ELF-1 (cell line): Measurements from ENCODE around the gene AGGF1.
"Not testable (repeated sequence)": the region's sequence is repeated elsewhere in the genome, so short reads cannot be mapped to it uniquely, and the experiment has no call there.

Experiments used
- DNase-seq: peaks from one replicate; pipeline ENCODE4 v3.0.0-alpha.2; 2016; ENCODE audit warnings: low read depth, low spot score

Gene AGGF1, protein sequence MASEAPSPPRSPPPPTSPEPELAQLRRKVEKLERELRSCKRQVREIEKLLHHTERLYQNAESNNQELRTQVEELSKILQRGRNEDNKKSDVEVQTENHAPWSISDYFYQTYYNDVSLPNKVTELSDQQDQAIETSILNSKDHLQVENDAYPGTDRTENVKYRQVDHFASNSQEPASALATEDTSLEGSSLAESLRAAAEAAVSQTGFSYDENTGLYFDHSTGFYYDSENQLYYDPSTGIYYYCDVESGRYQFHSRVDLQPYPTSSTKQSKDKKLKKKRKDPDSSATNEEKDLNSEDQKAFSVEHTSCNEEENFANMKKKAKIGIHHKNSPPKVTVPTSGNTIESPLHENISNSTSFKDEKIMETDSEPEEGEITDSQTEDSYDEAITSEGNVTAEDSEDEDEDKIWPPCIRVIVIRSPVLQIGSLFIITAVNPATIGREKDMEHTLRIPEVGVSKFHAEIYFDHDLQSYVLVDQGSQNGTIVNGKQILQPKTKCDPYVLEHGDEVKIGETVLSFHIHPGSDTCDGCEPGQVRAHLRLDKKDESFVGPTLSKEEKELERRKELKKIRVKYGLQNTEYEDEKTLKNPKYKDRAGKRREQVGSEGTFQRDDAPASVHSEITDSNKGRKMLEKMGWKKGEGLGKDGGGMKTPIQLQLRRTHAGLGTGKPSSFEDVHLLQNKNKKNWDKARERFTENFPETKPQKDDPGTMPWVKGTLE

DNA sequence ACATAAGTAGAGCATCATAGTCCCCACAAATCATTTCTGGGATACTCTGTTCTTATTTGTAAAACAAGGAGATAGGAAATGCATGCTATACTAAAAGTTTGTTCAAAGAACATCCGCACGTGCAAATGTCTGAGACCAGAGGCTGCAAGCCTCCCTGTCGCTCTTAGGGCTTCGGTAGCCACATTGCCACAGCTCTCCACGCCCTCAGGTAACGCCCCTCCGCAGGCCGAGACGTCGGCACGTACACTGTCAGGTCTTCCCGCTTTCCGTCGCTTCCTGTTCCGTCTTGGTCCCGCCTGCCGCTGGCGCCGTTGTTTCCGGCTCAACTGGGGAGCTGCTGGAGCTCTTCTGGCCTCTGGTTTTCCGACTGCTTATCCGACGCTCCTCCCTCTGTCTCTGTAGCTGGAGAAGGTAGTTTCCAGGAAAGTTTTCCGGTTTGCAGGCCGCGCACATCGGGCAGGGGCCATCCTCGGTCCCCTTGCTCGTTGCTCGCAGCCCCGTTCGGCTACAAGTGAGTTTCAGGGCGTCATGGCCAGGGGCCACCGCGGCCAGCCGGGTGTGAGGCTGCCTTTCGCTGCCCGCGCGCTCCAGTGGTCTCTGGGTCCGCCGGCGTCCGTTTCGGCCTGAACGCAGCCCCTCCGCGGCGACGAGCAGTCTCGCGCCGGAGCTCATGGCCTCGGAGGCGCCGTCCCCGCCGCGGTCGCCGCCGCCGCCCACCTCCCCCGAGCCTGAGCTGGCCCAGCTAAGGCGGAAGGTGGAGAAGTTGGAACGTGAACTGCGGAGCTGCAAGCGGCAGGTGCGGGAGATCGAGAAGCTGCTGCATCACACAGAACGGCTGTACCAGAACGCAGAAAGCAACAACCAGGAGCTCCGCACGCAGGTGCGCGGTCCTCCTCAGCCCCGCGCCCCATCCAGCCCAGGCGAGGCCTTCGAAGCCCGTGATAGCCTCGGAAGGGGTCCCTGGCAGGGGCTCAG lies at the start of gene AGGF1:
Gene AGGF1, plus strand, starts transcription at position 308 of the 975 bp plus-strand sequence. Its CDS starts 363 bp downstream, at position 671.
- peak; percentile 95 for DNase-seq

- DNase-seq: no peak
Observed at GRCh38 chr5:76980518-76981144, 49.6 kb upstream of the AGGF1 start.

- no peak for DNase-seq
Observed at GRCh38 chr5:76982450-76982849, 47.8 kb upstream of the AGGF1 start.

DNA sequence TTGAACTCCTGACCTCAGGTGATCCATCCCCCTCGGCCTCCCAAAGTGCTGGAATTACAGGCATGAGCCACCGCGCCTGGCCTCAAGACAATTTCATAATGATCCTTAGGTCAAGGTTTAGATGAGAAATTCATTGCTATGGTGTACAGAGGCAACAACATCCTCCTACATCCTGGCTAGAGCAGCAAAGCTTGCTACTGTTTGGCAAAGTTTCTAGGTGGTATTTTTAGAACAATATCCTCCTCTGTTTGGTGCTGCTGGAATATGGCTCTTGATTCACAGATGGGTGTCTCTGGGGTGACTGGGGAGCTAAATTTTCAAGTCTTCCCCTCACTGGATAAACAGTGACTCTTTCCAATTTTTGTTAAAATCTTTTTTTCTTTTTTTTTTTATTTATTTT lies 46.7 kb upstream of the AGGF1 start:
- no peak for DNase-seq

DNA sequence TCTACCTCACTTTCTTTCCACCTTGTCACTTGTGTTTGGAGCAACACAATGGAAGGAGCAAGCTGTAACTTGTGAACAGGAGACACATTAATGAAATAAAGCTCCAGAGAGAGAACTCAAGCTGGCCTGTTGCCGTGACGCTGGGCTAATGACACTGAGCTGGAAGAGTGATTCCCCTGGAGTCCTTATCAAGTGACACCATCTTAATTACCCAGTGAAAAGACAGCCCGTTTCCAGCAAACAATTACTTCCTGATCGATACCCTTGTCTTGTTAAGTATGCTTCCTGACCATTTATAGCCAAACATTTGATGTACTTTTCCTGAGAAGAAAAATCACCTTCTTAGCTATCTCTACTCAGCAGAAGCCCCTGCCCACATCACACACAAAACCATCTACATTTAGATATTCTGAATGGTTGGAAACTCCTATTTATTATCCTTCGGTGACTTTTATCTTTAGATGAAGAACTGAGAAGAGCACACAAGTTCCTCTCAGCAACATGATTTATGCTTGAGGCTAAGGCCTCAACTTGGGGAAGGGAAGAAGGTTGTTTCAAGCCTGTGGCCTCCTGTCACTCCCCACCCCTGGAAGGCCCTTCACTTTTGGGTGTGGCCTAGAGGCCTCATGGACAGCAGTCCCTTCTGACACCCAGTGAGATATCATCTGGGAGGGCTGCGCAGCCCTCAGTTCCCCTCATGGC lies 43.2 kb upstream of the AGGF1 start:
- DNase-seq: peak; percentile 32

DNA sequence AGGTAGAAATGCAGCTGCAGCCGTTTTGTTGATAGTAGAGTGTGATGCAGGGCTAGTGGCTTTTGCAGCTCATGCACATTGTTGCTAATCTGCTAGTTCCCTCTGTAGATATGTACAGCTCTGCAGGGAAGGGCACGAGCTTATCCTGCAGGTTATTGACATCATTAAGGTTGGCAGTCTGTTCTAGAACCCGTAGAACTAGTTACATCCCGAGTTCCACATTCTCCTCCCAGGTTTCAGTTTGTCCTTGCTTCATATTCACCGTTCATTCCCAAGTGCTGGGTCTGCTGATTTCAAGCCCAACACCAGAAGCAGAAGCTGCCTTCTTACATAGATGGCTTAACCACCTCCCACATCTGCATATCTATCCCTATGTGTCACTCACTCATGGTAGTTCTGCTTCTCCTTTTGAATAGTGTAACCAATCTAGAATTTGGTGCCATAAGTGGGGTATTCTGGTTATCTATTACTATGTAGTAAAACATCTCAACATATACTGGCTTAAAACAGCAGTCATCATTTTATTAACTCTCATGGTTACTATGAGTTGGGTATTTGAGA lies 39.2 kb upstream of the AGGF1 start:
- no peak for DNase-seq

GRCh38 chr5:76993436-76993835 lies 36.8 kb upstream of the AGGF1 start:
- DNase-seq: not testable (repeated sequence)

DNA sequence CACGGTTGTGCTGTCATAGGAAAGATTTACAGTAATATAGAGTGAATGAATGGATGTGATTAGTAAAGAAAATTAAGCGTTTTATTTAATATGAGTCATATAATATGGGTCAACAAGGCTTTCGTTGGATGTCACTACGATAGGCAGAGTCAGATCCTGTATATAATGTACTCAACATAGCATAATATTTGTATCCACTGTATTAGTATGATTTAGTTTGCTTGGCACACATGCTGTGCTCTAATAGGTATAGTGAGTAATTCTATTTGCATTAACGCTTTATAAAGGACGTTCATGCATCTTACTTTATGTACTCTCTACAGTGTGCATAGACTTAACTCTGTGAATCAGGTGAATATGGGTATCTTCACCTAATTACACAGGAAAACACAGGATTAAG lies 35.9 kb upstream of the AGGF1 start:
- DNase-seq: no peak

GRCh38 chr5:76998251-76998650 lies 32.0 kb upstream of the AGGF1 start:
- DNase-seq: not testable (repeated sequence)

DNA sequence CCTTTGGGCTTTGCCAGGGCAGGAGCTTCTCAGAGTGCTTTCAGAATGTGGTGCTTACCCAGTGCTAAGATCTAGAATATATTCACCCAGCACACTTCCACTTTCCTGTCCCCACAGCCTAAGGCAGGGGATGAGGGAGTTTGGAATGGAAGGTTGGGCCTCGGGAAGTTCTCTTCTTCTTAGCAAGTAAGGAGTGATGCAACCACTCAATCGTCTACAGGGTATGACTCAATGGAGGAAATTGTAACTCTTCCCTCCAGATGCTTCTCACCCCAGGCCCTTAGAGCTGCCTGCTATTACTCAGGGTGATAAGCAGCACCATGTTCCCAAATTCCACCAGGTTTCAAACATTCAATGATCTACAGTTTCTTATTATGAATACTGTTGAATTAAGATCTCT lies 30.8 kb upstream of the AGGF1 start:
- DNase-seq: peak; percentile 27

- DNase-seq: no peak
Observed at GRCh38 chr5:77003246-77003645, 27.0 kb upstream of the AGGF1 start.

DNA sequence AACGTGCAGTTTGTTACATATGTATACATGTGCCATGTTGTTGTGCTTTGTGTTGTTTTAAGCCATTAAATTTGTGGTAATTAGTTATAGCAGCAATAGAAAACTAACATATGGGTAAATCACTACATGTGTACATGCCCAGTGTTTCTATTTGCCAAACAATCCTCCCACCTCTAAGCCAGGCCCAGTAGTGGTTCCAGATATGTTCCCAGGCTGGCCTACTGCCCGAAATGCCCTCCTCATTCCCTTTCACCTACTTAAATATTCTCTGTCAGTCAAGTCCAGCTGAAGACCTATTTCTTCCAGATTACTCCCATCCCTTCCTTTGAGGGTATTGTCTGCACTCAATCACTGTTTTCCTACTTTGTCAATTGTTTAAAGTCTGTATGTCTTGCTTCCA lies 24.1 kb upstream of the AGGF1 start:
- DNase-seq: no peak

GRCh38 chr5:77008413-77008812 lies 21.8 kb upstream of the AGGF1 start:
- no peak for DNase-seq

DNA sequence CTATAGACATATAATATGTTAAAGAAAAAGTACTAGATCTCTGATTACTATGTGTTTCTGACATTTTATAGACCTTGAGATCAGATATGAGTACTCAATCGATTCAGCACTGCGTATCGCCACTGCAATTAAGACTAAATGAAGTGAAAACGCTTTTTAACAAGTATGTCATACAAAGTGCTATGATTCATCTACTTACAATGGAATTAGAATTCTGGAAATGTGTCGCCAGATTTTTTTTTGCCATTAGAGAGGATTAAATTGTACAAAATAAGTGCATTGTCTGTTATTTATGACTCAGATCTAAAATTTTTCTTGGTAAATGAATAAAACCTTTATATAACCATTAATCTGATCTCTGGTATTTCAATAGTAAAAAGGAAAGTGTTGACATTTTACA lies 20.0 kb upstream of the AGGF1 start:
- DNase-seq: no peak

GRCh38 chr5:77011498-77011897 lies 18.7 kb upstream of the AGGF1 start:
- DNase-seq: peak; percentile 10

DNA sequence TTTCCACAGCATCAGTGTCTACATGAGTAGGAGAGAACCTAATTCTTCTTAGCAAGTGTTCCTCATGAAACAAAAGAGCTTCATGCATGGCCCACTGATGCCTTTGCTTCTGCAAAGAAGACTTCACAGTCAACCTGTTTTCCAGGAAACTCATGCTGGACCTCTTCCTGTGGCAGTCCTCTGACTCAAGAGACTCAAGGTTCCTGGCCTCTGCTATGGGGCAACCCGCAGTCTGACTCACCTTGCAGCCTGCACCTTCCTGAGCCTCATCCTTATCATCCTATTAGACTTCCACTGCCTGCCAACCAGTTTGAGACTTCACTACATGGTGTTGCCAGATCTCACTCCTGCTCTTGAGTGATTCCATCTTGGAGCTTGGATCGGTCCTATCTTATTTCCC lies 17.6 kb upstream of the AGGF1 start:
- DNase-seq: no peak

- DNase-seq: peak; percentile 46
Observed at GRCh38 chr5:77015938-77016569, 14.2 kb upstream of the AGGF1 start.

DNA sequence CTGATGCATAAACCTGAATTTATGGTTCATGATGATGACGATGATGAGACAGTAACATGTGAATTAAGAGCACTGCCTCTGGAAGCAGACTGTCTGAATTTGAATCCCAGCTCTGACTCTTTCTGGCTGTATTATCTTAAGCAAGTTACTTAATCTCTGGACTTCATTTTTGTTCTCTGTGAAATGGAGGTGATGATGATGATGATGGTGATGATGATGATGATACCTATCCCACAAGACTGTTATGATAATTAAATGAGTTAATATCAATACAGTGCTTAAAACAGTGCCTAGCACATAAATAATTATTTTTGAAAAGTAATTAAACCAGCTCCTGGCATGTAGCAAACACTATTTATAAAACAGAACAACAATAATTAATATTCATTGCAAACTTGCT lies 13.2 kb upstream of the AGGF1 start:
- DNase-seq: no peak

GRCh38 chr5:77017668-77018067 lies 12.5 kb upstream of the AGGF1 start:
- no peak for DNase-seq
